ENCODE results near the gene C19orf85. TPM values are rescaled to one million over a fixed set of nuclear protein-coding genes. Genes with fewer than 3 reads are reported as not detected.
"Not testable (repeated sequence)": the region's sequence is repeated elsewhere in the genome, so short reads cannot be mapped to it uniquely, and the experiment has no call there.

Gene C19orf85
- total and polyA plus RNA-seq, 2 experiments from 2014 or later: 1.7 to 3.4 TPM

DNA sequence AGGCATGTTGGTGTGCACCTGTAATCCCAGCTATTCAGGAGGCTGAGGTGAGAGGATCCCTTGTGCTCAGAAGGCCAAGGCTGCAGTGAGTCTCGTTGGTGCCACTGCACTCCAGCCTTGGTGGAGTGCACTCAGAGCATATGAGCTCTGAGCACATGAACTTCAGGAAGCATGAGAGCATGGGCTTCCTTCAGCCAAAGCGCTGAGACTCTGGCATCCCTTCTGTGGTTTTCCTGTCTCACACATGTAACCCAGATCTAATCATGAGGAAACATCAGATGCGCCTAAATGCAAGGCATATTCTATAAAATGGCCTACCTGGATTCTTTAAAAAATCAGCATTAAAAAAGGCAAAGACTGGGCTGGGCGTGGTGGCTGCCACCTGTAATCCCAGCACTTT lies 43.3 kb downstream of the C19orf85 start:
- not testable (repeated sequence) for H3F3A ChIP-seq (replicated peaks; ENCODE audit: low read depth); H2AFZ ChIP-seq; H3K27ac Mint-ChIP-seq; H3K36me3 Mint-ChIP-seq (ENCODE audit: low read depth); H3K27me3 ChIP-seq (ENCODE audit: insufficient read depth); H3K4me1 Mint-ChIP-seq; ATAC-seq; H3K4me3 Mint-ChIP-seq; H3K79me2 ChIP-seq (replicated peaks; ENCODE audit: insufficient read depth); H3K9me2 ChIP-seq (ENCODE audit: insufficient read depth); H4K20me1 ChIP-seq (replicated peaks; ENCODE audit: insufficient read depth); H3K36me3 ChIP-seq (ENCODE audit: insufficient read depth); H3K4me1 ChIP-seq (ENCODE audit: insufficient read depth); H3K4me2 ChIP-seq; H3K4me3 ChIP-seq; DNase-seq (ENCODE audit: low spot score); H3K27ac ChIP-seq (ENCODE audit: low read depth)
- Mint-ChIP-seq H3K27me3 (ENCODE audit: insufficient read depth, low read depth, poor library complexity) (peaks cover 14% of the 10 kb centered on the region), H3K9me3 (peaks cover 14% of the 10 kb centered on the region)

DNA sequence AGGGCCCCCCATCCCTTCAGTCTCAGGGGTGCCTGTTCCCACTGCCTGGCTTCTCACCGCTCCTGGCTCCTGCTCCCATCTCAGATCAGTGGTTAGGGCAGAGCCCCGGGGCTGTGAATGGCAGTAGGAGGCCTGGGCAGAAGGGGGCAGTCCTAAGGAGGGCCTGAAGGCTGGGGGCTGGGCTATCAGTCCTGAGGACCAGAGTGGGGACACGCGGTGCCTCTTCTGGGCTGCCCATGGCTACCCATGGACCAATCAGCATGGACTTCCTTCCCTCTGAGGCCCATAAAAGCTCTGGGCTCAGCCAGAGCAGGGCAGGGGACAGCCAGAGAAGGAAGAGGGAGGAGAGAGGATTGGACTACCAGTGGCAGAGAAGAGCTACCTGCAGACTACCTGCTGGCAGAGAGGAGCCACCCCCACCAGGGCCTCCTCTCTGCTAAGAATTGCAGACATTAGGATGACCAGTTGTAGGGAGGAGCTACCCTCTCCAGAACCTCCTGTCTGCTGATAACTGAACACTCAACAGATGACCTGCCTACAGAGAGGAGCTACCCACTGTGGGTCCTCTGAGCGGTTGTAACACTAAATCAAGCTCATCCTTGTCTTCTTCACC lies 44.8 kb downstream of the C19orf85 start:
- peaks cover 17% of the 10 kb centered on the region for H3K27me3 Mint-ChIP-seq (ENCODE audit: insufficient read depth, low read depth, poor library complexity)
- H3K4me3 ChIP-seq: no peak overlapping the region
- H3F3A ChIP-seq (replicated peaks; ENCODE audit: low read depth): no peaks in the 10 kb centered on the region
- H3K27ac ChIP-seq (ENCODE audit: low read depth): no peak overlapping the region
- no peaks in the 10 kb centered on the region for H3K9me2 ChIP-seq (ENCODE audit: insufficient read depth)
- H3K4me1 Mint-ChIP-seq: peaks cover 2% of the 10 kb centered on the region; the same call in 2 of the 3 replicates
- no peak overlapping the region for H2AFZ ChIP-seq
- no peak; the same call in 2 of the 3 replicates for ATAC-seq
- H3K4me3 Mint-ChIP-seq: no peak overlapping the region
- H3K4me2 ChIP-seq: no peak overlapping the region
- no peak overlapping the region for H3K27ac Mint-ChIP-seq
- DNase-seq (ENCODE audit: low spot score): no peak
- peaks cover 14% of the 10 kb centered on the region for H3K9me3 Mint-ChIP-seq
- no peaks in the 10 kb centered on the region for H3K36me3 ChIP-seq (ENCODE audit: insufficient read depth)
- no peaks in the 10 kb centered on the region for H4K20me1 ChIP-seq (replicated peaks; ENCODE audit: insufficient read depth)
- H3K4me1 ChIP-seq (ENCODE audit: insufficient read depth): no peaks in the 10 kb centered on the region
- H3K79me2 ChIP-seq (replicated peaks; ENCODE audit: insufficient read depth): no peaks in the 10 kb centered on the region
- no peaks in the 10 kb centered on the region; the same call in 2 of the 3 replicates for H3K36me3 Mint-ChIP-seq (ENCODE audit: low read depth)
- peaks cover 7% of the 10 kb centered on the region; the same call in 1 of the 2 replicates for H3K27me3 ChIP-seq (ENCODE audit: insufficient read depth)
- TF ChIP-seq CREB1 (CRISPR knock-in tag; IDR thresholded peaks at IDR 0.05; ENCODE audit: low read depth): no peak
- no peak for TF ChIP-seq STAT1 (IDR thresholded peaks at IDR 0.05; ENCODE audit: unreplicated experiment)
- TF ChIP-seq POLR2AphosphoS5 (IDR thresholded peaks at IDR 0.05; ENCODE audit: low read depth): no peak
- no peak for TF ChIP-seq ZNF331 (CRISPR knock-in tag; IDR thresholded peaks at IDR 0.05; ENCODE audit: low read depth)
- TF ChIP-seq ZNF114 (CRISPR knock-in tag; IDR thresholded peaks at IDR 0.05): no peak
- TF ChIP-seq EZH2 (IDR thresholded peaks at IDR 0.05; ENCODE audit: low read depth, unreplicated experiment): no peak
- no peak for TF ChIP-seq REST (IDR thresholded peaks at IDR 0.05; ENCODE audit: unreplicated experiment)
- TF ChIP-seq EZH2phosphoT487 (IDR thresholded peaks at IDR 0.05; ENCODE audit: unreplicated experiment): no peak
- no peak for TF ChIP-seq CTCF (conservative IDR thresholded peaks at IDR 0.05; ENCODE audit: low read depth in 2 of 2)
- TF ChIP-seq JUNB (IDR thresholded peaks at IDR 0.05; ENCODE audit: unreplicated experiment): no peak
- TF ChIP-seq, protein P1, sequence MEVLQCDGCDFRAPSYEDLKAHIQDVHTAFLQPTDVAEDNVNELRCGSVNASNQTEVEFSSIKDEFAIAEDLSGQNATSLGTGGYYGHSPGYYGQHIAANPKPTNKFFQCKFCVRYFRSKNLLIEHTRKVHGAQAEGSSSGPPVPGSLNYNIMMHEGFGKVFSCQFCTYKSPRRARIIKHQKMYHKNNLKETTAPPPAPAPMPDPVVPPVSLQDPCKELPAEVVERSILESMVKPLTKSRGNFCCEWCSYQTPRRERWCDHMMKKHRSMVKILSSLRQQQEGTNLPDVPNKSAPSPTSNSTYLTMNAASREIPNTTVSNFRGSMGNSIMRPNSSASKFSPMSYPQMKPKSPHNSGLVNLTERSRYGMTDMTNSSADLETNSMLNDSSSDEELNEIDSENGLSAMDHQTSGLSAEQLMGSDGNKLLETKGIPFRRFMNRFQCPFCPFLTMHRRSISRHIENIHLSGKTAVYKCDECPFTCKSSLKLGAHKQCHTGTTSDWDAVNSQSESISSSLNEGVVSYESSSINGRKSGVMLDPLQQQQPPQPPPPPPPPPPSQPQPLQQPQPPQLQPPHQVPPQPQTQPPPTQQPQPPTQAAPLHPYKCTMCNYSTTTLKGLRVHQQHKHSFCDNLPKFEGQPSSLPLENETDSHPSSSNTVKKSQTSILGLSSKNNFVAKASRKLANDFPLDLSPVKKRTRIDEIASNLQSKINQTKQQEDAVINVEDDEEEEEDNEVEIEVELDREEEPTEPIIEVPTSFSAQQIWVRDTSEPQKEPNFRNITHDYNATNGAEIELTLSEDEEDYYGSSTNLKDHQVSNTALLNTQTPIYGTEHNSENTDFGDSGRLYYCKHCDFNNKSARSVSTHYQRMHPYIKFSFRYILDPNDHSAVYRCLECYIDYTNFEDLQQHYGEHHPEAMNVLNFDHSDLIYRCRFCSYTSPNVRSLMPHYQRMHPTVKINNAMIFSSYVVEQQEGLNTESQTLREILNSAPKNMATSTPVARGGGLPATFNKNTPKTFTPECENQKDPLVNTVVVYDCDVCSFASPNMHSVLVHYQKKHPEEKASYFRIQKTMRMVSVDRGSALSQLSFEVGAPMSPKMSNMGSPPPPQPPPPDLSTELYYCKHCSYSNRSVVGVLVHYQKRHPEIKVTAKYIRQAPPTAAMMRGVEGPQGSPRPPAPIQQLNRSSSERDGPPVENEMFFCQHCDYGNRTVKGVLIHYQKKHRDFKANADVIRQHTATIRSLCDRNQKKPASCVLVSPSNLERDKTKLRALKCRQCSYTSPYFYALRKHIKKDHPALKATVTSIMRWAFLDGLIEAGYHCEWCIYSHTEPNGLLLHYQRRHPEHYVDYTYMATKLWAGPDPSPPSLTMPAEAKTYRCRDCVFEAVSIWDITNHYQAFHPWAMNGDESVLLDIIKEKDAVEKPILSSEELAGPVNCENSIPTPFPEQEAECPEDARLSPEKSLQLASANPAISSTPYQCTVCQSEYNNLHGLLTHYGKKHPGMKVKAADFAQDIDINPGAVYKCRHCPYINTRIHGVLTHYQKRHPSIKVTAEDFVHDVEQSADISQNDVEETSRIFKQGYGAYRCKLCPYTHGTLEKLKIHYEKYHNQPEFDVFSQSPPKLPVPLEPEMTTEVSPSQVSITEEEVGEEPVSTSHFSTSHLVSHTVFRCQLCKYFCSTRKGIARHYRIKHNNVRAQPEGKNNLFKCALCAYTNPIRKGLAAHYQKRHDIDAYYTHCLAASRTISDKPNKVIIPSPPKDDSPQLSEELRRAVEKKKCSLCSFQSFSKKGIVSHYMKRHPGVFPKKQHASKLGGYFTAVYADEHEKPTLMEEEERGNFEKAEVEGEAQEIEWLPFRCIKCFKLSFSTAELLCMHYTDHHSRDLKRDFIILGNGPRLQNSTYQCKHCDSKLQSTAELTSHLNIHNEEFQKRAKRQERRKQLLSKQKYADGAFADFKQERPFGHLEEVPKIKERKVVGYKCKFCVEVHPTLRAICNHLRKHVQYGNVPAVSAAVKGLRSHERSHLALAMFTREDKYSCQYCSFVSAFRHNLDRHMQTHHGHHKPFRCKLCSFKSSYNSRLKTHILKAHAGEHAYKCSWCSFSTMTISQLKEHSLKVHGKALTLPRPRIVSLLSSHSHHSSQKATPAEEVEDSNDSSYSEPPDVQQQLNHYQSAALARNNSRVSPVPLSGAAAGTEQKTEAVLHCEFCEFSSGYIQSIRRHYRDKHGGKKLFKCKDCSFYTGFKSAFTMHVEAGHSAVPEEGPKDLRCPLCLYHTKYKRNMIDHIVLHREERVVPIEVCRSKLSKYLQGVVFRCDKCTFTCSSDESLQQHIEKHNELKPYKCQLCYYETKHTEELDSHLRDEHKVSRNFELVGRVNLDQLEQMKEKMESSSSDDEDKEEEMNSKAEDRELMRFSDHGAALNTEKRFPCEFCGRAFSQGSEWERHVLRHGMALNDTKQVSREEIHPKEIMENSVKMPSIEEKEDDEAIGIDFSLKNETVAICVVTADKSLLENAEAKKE (CRISPR knock-in tag; IDR thresholded peaks at IDR 0.05): no peak
